GM12801 (cell line): Measurements from ENCODE around the gene YWHAQ.

Experiments
- TF ChIP-seq, protein P1 (sequence below): IDR thresholded peaks from one replicate; pipeline ENCODE4 v1.5.1; 2011; ENCODE audit warnings: control low read depth; ENCODE audit not compliant: insufficient read length; ENCODE audit errors: extremely low read depth

Gene YWHAQ

GRCh38 chr2:9578467-9579235, 52.1 kb downstream of the YWHAQ start:
- TF ChIP-seq, protein P1, sequence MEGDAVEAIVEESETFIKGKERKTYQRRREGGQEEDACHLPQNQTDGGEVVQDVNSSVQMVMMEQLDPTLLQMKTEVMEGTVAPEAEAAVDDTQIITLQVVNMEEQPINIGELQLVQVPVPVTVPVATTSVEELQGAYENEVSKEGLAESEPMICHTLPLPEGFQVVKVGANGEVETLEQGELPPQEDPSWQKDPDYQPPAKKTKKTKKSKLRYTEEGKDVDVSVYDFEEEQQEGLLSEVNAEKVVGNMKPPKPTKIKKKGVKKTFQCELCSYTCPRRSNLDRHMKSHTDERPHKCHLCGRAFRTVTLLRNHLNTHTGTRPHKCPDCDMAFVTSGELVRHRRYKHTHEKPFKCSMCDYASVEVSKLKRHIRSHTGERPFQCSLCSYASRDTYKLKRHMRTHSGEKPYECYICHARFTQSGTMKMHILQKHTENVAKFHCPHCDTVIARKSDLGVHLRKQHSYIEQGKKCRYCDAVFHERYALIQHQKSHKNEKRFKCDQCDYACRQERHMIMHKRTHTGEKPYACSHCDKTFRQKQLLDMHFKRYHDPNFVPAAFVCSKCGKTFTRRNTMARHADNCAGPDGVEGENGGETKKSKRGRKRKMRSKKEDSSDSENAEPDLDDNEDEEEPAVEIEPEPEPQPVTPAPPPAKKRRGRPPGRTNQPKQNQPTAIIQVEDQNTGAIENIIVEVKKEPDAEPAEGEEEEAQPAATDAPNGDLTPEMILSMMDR: no peak

- TF ChIP-seq, protein P1: no peak
Measured at GRCh38 chr2:9574331-9574730, 56.5 kb downstream of the YWHAQ start.

DNA sequence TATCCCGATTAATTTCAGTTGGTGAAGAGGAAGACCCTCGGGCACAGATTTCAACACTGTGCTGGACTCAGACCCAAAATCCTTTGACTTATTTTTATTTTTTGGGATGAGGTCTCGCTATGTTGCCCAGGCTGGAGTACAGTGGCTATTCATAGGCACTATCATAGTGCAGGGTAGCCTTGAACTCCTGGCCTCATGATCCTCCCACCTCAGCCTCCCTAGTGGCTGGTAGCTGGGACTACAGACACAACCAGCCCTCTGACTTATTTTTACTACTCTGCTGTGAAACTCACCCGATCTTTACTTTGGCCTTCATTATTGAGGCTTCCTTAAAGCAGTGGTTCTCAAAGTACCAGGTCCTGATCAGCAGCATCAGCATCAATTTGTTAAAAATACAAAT, 57.0 kb downstream of the YWHAQ start:
- TF ChIP-seq, protein P1: no peak

- TF ChIP-seq, protein P1: no peak
Measured at GRCh38 chr2:9573013-9573720, 57.6 kb downstream of the YWHAQ start.

DNA sequence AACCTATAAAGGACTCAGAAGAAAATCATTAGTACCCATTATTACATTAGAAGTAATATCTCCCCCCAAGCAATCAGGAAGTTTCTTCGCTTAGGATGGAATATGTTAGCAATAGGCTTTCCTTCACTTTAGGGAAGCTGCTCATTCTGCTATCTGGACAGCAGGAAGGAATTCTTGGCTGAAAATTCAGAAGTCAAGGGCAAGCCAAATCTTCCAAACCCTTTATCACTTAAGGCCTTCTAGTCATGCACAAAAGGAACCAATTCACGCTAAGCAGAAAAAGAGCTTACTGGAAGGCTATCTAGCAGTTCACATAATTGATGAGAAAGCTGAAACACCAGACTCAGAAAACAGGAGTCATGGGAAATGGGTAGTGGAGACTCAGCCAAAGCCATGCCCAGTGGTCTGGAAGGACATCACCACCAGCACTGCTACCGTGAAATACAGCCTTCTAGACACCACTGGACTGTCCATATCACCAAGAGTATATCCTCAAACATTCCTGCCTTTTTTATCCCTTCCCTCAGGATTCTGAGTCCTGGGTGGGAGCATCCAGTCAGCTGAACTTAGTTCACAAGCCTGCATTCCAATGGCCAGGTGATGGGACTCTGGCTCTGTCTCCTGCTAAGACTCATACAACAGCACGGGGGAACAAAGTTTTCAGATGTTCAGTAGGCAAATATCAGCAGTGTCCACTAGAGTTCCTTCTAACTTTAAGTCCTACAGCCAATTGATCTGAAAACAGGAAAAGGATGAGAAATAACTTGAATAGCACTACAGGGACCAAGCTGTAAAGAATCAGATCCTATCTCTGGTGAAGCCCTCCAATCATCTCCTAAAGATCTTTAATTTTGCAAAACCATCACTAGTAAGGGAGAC, 60.4 kb downstream of the YWHAQ start:
- TF ChIP-seq, protein P1: no peak

DNA sequence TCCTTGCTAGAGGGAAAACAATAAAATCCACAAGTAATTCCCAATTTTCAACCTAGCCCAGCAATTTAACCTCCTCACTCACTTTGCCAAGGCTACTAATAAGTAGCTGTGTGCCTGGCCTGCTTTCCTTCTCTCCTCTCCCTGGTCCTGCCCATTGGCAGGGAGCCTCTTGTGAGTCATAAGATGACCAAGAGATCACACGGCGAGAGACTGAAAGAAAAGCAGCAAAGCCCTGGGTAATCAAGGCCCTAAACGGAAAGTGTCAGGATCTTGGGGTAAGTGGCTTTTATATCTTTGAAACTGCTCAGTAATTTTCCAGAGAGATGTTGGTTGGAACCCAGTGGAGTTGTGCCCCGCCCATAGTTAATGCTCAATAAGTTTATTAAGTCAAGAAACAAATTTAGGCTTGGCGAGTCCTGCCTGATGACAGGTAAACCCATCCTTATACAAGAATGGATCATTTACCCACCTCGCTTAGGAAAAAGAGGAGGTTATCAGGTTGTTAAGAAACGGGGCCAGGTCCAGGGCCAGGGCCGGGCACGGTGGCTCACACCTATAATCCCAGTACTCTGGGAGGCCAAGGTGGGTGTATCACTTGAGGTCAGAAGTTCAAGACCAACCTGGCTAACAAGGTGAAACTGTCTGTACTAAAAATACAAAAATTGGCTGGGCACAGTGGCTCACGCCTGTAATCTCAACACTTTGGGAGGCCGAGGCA, 65.2 kb downstream of the YWHAQ start:
- TF ChIP-seq, protein P1: no peak
